ENCODE measurements around the gene CMTM8. TPM values are rescaled to one million over a fixed set of nuclear protein-coding genes. Genes with fewer than 3 reads are reported as not detected.
A peak's percentile ranks its signal among the peaks of the same experiment; 100 is the strongest.

Gene CMTM8
- polyA plus RNA-seq, 3 donors = 10.0 to 12.5 (median 10.9) TPM

- no peak for DNase-seq (ENCODE audit: extremely low read depth in 1 of 11, low read depth in 9 of 11, low spot score in 4 of 11)
Observed at GRCh38 chr3:32349184-32349583, 110.7 kb downstream of the CMTM8 start.

GRCh38 chr3:32352563-32352962, 114.1 kb downstream of the CMTM8 start:
- DNase-seq (ENCODE audit: extremely low read depth in 1 of 11, low read depth in 9 of 11, low spot score in 4 of 11) = no peak

- DNase-seq (ENCODE audit: extremely low read depth in 1 of 11, low read depth in 9 of 11, low spot score in 4 of 11) = no peak
Observed at GRCh38 chr3:32353351-32353750, 114.9 kb downstream of the CMTM8 start.

- DNase-seq (ENCODE audit: extremely low read depth in 1 of 11, low read depth in 9 of 11, low spot score in 4 of 11) = no peak
Observed at GRCh38 chr3:32354362-32354778, 115.9 kb downstream of the CMTM8 start.

GRCh38 chr3:32355751-32356291, 117.3 kb downstream of the CMTM8 start:
- no peak for DNase-seq (ENCODE audit: extremely low read depth in 1 of 11, low read depth in 9 of 11, low spot score in 4 of 11)

- DNase-seq (ENCODE audit: extremely low read depth in 1 of 11, low read depth in 9 of 11, low spot score in 4 of 11) = no peak
Observed at GRCh38 chr3:32359766-32360492, 121.4 kb downstream of the CMTM8 start.

- no peak for DNase-seq (ENCODE audit: extremely low read depth in 1 of 11, low read depth in 9 of 11, low spot score in 4 of 11)
Observed at GRCh38 chr3:32360493-32360827, 122.0 kb downstream of the CMTM8 start.

GRCh38 chr3:32366638-32367397, 128.3 kb downstream of the CMTM8 start:
- no peak for DNase-seq (ENCODE audit: extremely low read depth in 1 of 11, low read depth in 9 of 11, low spot score in 4 of 11)

GRCh38 chr3:32367442-32367841, 129.0 kb downstream of the CMTM8 start:
- no peak for DNase-seq (ENCODE audit: extremely low read depth in 1 of 11, low read depth in 9 of 11, low spot score in 4 of 11)

GRCh38 chr3:32371461-32372212, 133.2 kb downstream of the CMTM8 start:
- no peak for DNase-seq (ENCODE audit: extremely low read depth in 1 of 11, low read depth in 9 of 11, low spot score in 4 of 11)

GRCh38 chr3:32372213-32372490, 133.7 kb downstream of the CMTM8 start:
- no peak for DNase-seq (ENCODE audit: extremely low read depth in 1 of 11, low read depth in 9 of 11, low spot score in 4 of 11)

- DNase-seq (ENCODE audit: extremely low read depth in 1 of 11, low read depth in 9 of 11, low spot score in 4 of 11) = no peak
Observed at GRCh38 chr3:32373276-32373675, 134.8 kb downstream of the CMTM8 start.

- DNase-seq (ENCODE audit: extremely low read depth in 1 of 11, low read depth in 9 of 11, low spot score in 4 of 11) = no peak
Observed at GRCh38 chr3:32373844-32374243, 135.4 kb downstream of the CMTM8 start.

GRCh38 chr3:32374788-32375595, 136.5 kb downstream of the CMTM8 start:
- peak; percentile 60 to 88 (median 73) for DNase-seq (ENCODE audit: extremely low read depth in 1 of 11, low read depth in 9 of 11, low spot score in 4 of 11)

GRCh38 chr3:32375596-32375930, 137.1 kb downstream of the CMTM8 start:
- no peak for DNase-seq (ENCODE audit: extremely low read depth in 1 of 11, low read depth in 9 of 11, low spot score in 4 of 11)

GRCh38 chr3:32376115-32376514, 137.6 kb downstream of the CMTM8 start:
- DNase-seq (ENCODE audit: extremely low read depth in 1 of 11, low read depth in 9 of 11, low spot score in 4 of 11) = no peak

GRCh38 chr3:32379831-32380500, 141.5 kb downstream of the CMTM8 start:
- no peak for DNase-seq (ENCODE audit: extremely low read depth in 1 of 11, low read depth in 9 of 11, low spot score in 4 of 11)

- DNase-seq (ENCODE audit: extremely low read depth in 1 of 11, low read depth in 9 of 11, low spot score in 4 of 11) = no peak
Observed at GRCh38 chr3:32381922-32382321, 143.4 kb downstream of the CMTM8 start.
